GM23338 (cell line): ENCODE data around the gene FGF3. TPM values are rescaled to one million over a fixed set of nuclear protein-coding genes. Genes with fewer than 3 reads are reported as not detected.

ENCODE experiments used
- ATAC-seq: fragments of 200-7000 bp; cut with Tn5 transposase; 3 replicates; pipeline ENCODE4 v1.9.1; 2020
- DNase-seq: peaks from one replicate; pipeline ENCODE4 v3.0.0-alpha.2; 2015; ENCODE audit warnings: low spot score
- H2AFZ ChIP-seq: fragments of 200-600 bp; sonication (generic); 2 replicates; pipeline ENCODE4 v1.8.0; 2016; ENCODE audit warnings: antibody characterized with exemption, mild to moderate bottlenecking, moderate library complexity
- H3F3A ChIP-seq: fragments of 200-600 bp; sonication (generic); replicated peaks from 2 replicates; pipeline ENCODE4 v1.8.0; 2017; ENCODE audit warnings: antibody characterized with exemption, mixed run types, low read depth
- H3K27ac ChIP-seq: fragments of 200-600 bp; sonication (generic); 2 replicates; pipeline ENCODE4 v1.6.1; 2016; ENCODE audit warnings: low read depth
- H3K27me3 ChIP-seq: fragments of 200-600 bp; sonication (generic); 2 replicates; pipeline ENCODE4 v1.8.0; 2016; ENCODE audit warnings: mild to moderate bottlenecking, mixed run types, moderate library complexity; ENCODE audit not compliant: insufficient read depth
- H3K36me3 ChIP-seq: fragments of 200-600 bp; sonication (generic); 2 replicates; pipeline ENCODE4 v1.8.0; 2016; ENCODE audit warnings: mild to moderate bottlenecking; ENCODE audit not compliant: insufficient read depth
- H3K4me1 ChIP-seq: fragments of 200-600 bp; sonication (generic); 2 replicates; pipeline ENCODE4 v1.8.0; 2016; ENCODE audit warnings: mild to moderate bottlenecking, moderate library complexity; ENCODE audit not compliant: insufficient read depth
- H3K4me2 ChIP-seq: fragments of 200-600 bp; sonication (generic); 2 replicates; pipeline ENCODE4 v1.7.1; 2017; ENCODE audit warnings: mixed run types
- H3K4me3 ChIP-seq: fragments of 200-600 bp; sonication (generic); 2 replicates; pipeline ENCODE4 v1.6.1; 2016; ENCODE audit warnings: mixed run types
- H3K79me2 ChIP-seq: fragments of 200-600 bp; sonication (generic); replicated peaks from 2 replicates; pipeline ENCODE4 v1.8.0; 2017; ENCODE audit warnings: mild to moderate bottlenecking; ENCODE audit not compliant: insufficient read depth
- H3K9me2 ChIP-seq: fragments of 200-600 bp; sonication (generic); 2 replicates; pipeline ENCODE4 v1.8.0; 2017; ENCODE audit not compliant: insufficient read depth
- H4K20me1 ChIP-seq: fragments of 200-600 bp; sonication (generic); replicated peaks from 2 replicates; pipeline ENCODE4 v1.8.0; 2017; ENCODE audit warnings: mild to moderate bottlenecking; ENCODE audit not compliant: insufficient read depth
- H3K27ac Mint-ChIP-seq: 2 replicates; pipeline ENCODE4 v1.8.0; 2020; ENCODE audit warnings: inconsistent platforms, mild to moderate bottlenecking, moderate library complexity, mixed read lengths
- H3K27me3 Mint-ChIP-seq: 3 replicates; pipeline ENCODE4 v1.8.0; 2022; ENCODE audit warnings: low read depth, mild to moderate bottlenecking, moderate library complexity, mixed read lengths, inconsistent platforms; ENCODE audit not compliant: insufficient read depth, poor library complexity
- H3K36me3 Mint-ChIP-seq: 3 replicates; pipeline ENCODE4 v1.8.0; 2021; ENCODE audit warnings: low read depth, mild to moderate bottlenecking, inconsistent platforms, moderate library complexity, mixed read lengths
- H3K4me1 Mint-ChIP-seq: 3 replicates; pipeline ENCODE4 v1.8.0; 2020; ENCODE audit warnings: mild to moderate bottlenecking, inconsistent platforms, mixed read lengths
- H3K4me3 Mint-ChIP-seq: 3 replicates; pipeline ENCODE4 v1.8.0; 2021; ENCODE audit warnings: moderate library complexity, mild to moderate bottlenecking, inconsistent platforms, mixed read lengths
- H3K9me3 Mint-ChIP-seq: 3 replicates; pipeline ENCODE4 v1.8.0; 2020; ENCODE audit warnings: moderate library complexity, mild to moderate bottlenecking, inconsistent platforms, mixed read lengths
- CREB1 ChIP-seq: fragments of 250-450 bp; sonication (Bioruptor Pico); IDR thresholded peaks from 2 replicates; pipeline ENCODE4 v1.5.0; 2020; ENCODE audit warnings: low read depth, mild to moderate bottlenecking, moderate library complexity
- CTCF ChIP-seq, 2 experiments: fragments of 200-600 bp in 1 of 2; sonication (generic) in 1 of 2; conservative IDR thresholded peaks; 2 replicates each; pipeline versions ENCODE4 v1.5.1 to v1.6.1; 2016 to 2017; ENCODE audit warnings: antibody characterized with exemption in 2 of 2, low read depth in 2 of 2, mild to moderate bottlenecking in 2 of 2, moderate library complexity in 1 of 2
- ETS1 ChIP-seq: IDR thresholded peaks from 2 replicates; pipeline ENCODE4 v1.6.1; 2016; ENCODE audit warnings: antibody characterized with exemption
- EZH2 ChIP-seq: fragments of 200-600 bp; sonication (generic); IDR thresholded peaks from one replicate; pipeline ENCODE4 v1.8.0; 2017; ENCODE audit warnings: antibody characterized with exemption, mild to moderate bottlenecking, low read depth; ENCODE audit not compliant: unreplicated experiment
- JUNB ChIP-seq: IDR thresholded peaks from one replicate; pipeline ENCODE4 v1.6.1; 2016; ENCODE audit warnings: antibody characterized with exemption; ENCODE audit not compliant: unreplicated experiment
- NANOG ChIP-seq: IDR thresholded peaks from 2 replicates; pipeline ENCODE4 v1.6.1; 2016; ENCODE audit warnings: antibody characterized with exemption, borderline replicate concordance
- POLR2AphosphoS5 ChIP-seq: IDR thresholded peaks from 2 replicates; pipeline ENCODE4 v1.6.1; 2016; ENCODE audit warnings: antibody characterized with exemption, low read depth
- STAT1 ChIP-seq: IDR thresholded peaks from one replicate; pipeline ENCODE4 v1.6.1; 2016; ENCODE audit warnings: antibody characterized with exemption; ENCODE audit not compliant: unreplicated experiment
- ZNF114 ChIP-seq: fragments of 250-450 bp; sonication (Bioruptor Pico); IDR thresholded peaks from 2 replicates; pipeline ENCODE4 v1.5.0; 2020; ENCODE audit warnings: mild to moderate bottlenecking, moderate library complexity
- ZNF331 ChIP-seq: fragments of 250-450 bp; sonication (Bioruptor Pico); IDR thresholded peaks from 2 replicates; pipeline ENCODE4 v1.5.0; 2020; ENCODE audit warnings: low read depth, mild to moderate bottlenecking, moderate library complexity
- polyA plus RNA-seq: library from polyadenylated mRNA; unstranded; fragments of >200 nt; fragmentation: Nextera tagmentation; extraction: Ambion mirVana; gene quantifications from 2 replicates; pipeline ENCODE4 v1.2.1, GENCODE V29; 2016
- total RNA-seq: library from RNA; depleted of rRNA; stranded (reverse); fragments of >200 nt; shearing (Covaris generic); gene quantifications from 2 replicates; pipeline ENCODE4 v1.2.3, GENCODE V29; 2014
- TF ChIP-seq, protein P1 (sequence below): IDR thresholded peaks from one replicate; pipeline ENCODE4 v1.6.1; 2018; ENCODE audit warnings: antibody characterized with exemption; ENCODE audit not compliant: unreplicated experiment

FGF3 gene
- total and polyA plus RNA-seq, 2 experiments from 2014 or later = 1.2 TPM; not detected in 1

DNA sequence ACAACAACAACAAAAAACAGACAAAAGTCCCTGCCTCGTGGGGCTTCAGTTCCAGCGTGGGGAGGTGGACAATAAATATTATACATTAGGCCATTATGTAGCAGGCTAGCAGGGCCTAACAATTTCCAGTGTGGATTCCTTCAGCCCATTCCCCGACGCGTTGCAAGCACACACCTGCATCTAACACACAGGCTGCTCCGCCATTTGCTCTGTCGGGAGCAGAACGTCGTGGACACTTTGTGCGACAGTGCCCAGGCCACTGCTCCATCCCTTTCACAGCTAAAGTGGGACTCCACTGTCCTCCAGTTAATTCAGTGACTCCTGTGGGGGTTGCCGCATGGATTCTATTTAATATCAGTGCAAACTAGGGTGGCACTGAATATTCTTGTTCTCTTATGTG is 10.9 kb upstream of the FGF3 start:
- TF ChIP-seq STAT1 (no peak), ZNF331 (CRISPR knock-in tag) (no peak)
- H3K27me3 Mint-ChIP-seq = peaks cover 11% of the 10 kb centered on the region

DNA sequence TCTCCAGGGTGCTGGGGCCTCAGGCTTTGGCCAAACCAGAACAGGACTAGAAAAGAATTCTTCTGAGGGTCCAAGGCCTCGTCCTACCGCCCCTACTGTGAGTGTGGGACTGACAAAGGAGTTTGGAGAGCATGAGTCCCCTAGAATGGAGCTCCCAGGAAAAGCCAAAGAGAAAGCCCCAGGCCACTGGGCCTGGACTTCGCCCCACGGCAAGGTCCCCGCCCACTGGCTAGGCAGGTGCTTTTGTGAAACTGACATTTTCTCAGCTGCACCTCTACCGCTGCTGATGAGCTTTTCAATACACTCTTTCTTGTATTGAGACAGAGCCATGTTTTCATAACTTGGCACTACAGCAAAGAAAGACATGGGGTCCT is 9.7 kb upstream of the FGF3 start:
- H3K36me3 Mint-ChIP-seq = no peaks in the 10 kb centered on the region
- Histone ChIP-seq H3K9me2 (no peaks in the 10 kb centered on the region), H3K27me3 (no peaks in the 10 kb centered on the region), H3K79me2 (no peaks in the 10 kb centered on the region), H3K27ac (no peak overlapping the region), H4K20me1 (no peaks in the 10 kb centered on the region), H3K4me1 (peaks cover 16% of the 10 kb centered on the region), H3K36me3 (no peaks in the 10 kb centered on the region), H3K4me2 (no peak overlapping the region), H3F3A (0 out of 2 replicates have a peak, but pooled peaks cover 2% of the 10 kb centered on the region), H3K4me3 (no peak overlapping the region), H2AFZ (no peak overlapping the region; the same call in 1 of the 2 replicates)
- H3K4me3 Mint-ChIP-seq = no peak overlapping the region
- TF ChIP-seq EZH2 (no peak), NANOG (no peak), JUNB (no peak), CREB1 (CRISPR knock-in tag) (no peak), ETS1 (no peak), ZNF114 (CRISPR knock-in tag) (no peak)
- H3K27ac Mint-ChIP-seq = no peak overlapping the region
- ATAC-seq (no peak), DNase-seq (no peak)
- H3K4me1 Mint-ChIP-seq = peaks cover 23% of the 10 kb centered on the region
- peaks cover 11% of the 10 kb centered on the region for H3K27me3 Mint-ChIP-seq
- H3K9me3 Mint-ChIP-seq = no peaks in the 10 kb centered on the region

More for the DNA sequence above, 10.9 kb upstream of the FGF3 start:
- no peak overlapping the region for H3K4me3 Mint-ChIP-seq
- H3K27ac Mint-ChIP-seq = no peak overlapping the region
- Histone ChIP-seq H3K4me2 (no peak overlapping the region), H3K79me2 (no peaks in the 10 kb centered on the region), H3K36me3 (no peaks in the 10 kb centered on the region), H3K9me2 (no peaks in the 10 kb centered on the region), H3K4me1 (peaks cover 20% of the 10 kb centered on the region), H3K4me3 (no peak overlapping the region), H3K27me3 (no peaks in the 10 kb centered on the region), H3F3A (0 out of 2 replicates have a peak, but pooled peaks cover 2% of the 10 kb centered on the region), H3K27ac (no peak overlapping the region), H4K20me1 (no peaks in the 10 kb centered on the region), H2AFZ (no peak overlapping the region)
- H3K9me3 Mint-ChIP-seq = no peaks in the 10 kb centered on the region
- H3K4me1 Mint-ChIP-seq = peaks cover 23% of the 10 kb centered on the region
- DNase-seq (no peak), ATAC-seq (no peak)
- no peaks in the 10 kb centered on the region for H3K36me3 Mint-ChIP-seq

DNA sequence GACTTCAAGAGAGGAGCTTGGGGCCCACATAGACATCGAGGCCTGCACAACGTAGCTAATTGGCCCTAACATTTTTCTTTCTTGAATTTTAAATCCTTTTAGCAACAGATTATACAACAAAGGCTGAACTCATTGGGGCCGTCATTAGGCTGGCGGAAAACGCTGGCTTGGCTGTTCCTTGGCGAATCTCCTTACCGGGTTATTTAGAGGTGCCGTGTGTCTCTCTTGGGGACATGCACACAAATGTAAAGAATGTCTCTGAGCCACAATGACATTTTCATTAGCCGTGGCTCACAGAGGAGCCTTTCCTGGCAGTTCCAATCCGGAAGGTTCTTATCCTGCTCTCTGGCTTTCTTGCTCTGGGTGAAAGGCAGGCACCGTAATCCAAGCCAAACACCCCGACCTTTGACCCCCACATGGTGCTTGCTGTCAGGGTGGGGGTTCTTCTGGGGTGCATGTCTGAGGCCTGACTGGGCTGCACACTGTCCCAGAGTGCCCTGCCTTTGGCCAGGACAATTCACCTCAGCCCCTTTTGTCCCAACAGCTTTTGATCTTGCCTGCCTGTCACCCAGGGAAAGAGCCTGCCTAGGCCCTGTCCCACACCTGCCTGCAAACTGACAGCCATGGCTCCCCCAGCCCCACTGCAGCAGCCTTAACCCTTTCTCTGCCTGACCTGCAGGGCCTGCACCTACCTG is 9.2 kb upstream of the FGF3 start:
- Mint-ChIP-seq H3K4me1 (peaks cover 23% of the 10 kb centered on the region), H3K27me3 (peaks cover 11% of the 10 kb centered on the region), H3K4me3 (no peak overlapping the region), H3K9me3 (no peaks in the 10 kb centered on the region), H3K27ac (no peak overlapping the region), H3K36me3 (no peaks in the 10 kb centered on the region)
- H3K4me2 ChIP-seq = no peak overlapping the region
- H3K4me3 ChIP-seq = no peak overlapping the region
- no peak overlapping the region for H3K27ac ChIP-seq
- H3F3A ChIP-seq = 0 out of 2 replicates have a peak, but pooled peaks cover 2% of the 10 kb centered on the region
- no peaks in the 10 kb centered on the region for H4K20me1 ChIP-seq
- H3K9me2 ChIP-seq = no peaks in the 10 kb centered on the region
- ATAC-seq (peak; percentile 51), DNase-seq (no peak)
- no peaks in the 10 kb centered on the region for H3K27me3 ChIP-seq
- no peaks in the 10 kb centered on the region for H3K79me2 ChIP-seq
- peaks cover 15% of the 10 kb centered on the region for H3K4me1 ChIP-seq
- no peaks in the 10 kb centered on the region for H3K36me3 ChIP-seq
- H2AFZ ChIP-seq = no peak overlapping the region; the same call in 1 of the 2 replicates
- TF ChIP-seq, protein P1, sequence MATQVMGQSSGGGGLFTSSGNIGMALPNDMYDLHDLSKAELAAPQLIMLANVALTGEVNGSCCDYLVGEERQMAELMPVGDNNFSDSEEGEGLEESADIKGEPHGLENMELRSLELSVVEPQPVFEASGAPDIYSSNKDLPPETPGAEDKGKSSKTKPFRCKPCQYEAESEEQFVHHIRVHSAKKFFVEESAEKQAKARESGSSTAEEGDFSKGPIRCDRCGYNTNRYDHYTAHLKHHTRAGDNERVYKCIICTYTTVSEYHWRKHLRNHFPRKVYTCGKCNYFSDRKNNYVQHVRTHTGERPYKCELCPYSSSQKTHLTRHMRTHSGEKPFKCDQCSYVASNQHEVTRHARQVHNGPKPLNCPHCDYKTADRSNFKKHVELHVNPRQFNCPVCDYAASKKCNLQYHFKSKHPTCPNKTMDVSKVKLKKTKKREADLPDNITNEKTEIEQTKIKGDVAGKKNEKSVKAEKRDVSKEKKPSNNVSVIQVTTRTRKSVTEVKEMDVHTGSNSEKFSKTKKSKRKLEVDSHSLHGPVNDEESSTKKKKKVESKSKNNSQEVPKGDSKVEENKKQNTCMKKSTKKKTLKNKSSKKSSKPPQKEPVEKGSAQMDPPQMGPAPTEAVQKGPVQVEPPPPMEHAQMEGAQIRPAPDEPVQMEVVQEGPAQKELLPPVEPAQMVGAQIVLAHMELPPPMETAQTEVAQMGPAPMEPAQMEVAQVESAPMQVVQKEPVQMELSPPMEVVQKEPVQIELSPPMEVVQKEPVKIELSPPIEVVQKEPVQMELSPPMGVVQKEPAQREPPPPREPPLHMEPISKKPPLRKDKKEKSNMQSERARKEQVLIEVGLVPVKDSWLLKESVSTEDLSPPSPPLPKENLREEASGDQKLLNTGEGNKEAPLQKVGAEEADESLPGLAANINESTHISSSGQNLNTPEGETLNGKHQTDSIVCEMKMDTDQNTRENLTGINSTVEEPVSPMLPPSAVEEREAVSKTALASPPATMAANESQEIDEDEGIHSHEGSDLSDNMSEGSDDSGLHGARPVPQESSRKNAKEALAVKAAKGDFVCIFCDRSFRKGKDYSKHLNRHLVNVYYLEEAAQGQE = no peak
- TF ChIP-seq ZNF114 (CRISPR knock-in tag) = no peak
- no peak for TF ChIP-seq CTCF (conservative IDR thresholded peaks at IDR 0.05; ENCODE audit: low read depth in 2 of 2)
- no peak for TF ChIP-seq ETS1
- TF ChIP-seq JUNB = no peak
- no peak for TF ChIP-seq EZH2
- no peak for TF ChIP-seq NANOG
- TF ChIP-seq STAT1 = no peak
- no peak for TF ChIP-seq POLR2AphosphoS5
